HEK293 (cell line): ENCODE data around the gene MBD5.

ENCODE experiments used
- GLI2 ChIP-seq: fragments of 450-650 bp; formaldehyde crosslinking; IDR thresholded peaks from 2 replicates; pipeline ENCODE4; 2017; ENCODE audit warnings: missing biosample characterization, missing genetic modification characterization, low read depth, borderline replicate concordance
- HOXC10 ChIP-seq: sonication (generic); formaldehyde crosslinking; IDR thresholded peaks from 2 replicates; pipeline ENCODE4 v1.8.1; 2023; ENCODE audit warnings: mild to moderate bottlenecking, missing genetic modification reagents
- INSM2 ChIP-seq: fragments of 450-650 bp; formaldehyde crosslinking; IDR thresholded peaks from 2 replicates; pipeline ENCODE4 v1.5.1; 2016; ENCODE audit warnings: missing biosample characterization, missing genetic modification characterization
- PRDM1 ChIP-seq: fragments of 450-650 bp; formaldehyde crosslinking; IDR thresholded peaks from 2 replicates; pipeline ENCODE4; 2016; ENCODE audit warnings: missing biosample characterization, missing genetic modification characterization
- SALL2 ChIP-seq: fragments of 450-650 bp; formaldehyde crosslinking; IDR thresholded peaks from 2 replicates; pipeline ENCODE4 v1.5.0; 2017; ENCODE audit warnings: missing biosample characterization, mild to moderate bottlenecking, missing genetic modification characterization, borderline replicate concordance
- SETDB1 ChIP-seq: IDR thresholded peaks from one replicate; pipeline ENCODE4 v1.6.1; 2017; ENCODE audit warnings: mild to moderate bottlenecking, low read length, moderate library complexity, mixed read lengths; ENCODE audit not compliant: insufficient read length
- ZFP69B ChIP-seq: fragments of 450-650 bp; formaldehyde crosslinking; IDR thresholded peaks from 2 replicates; pipeline ENCODE4 v1.5.1; 2016; ENCODE audit warnings: missing biosample characterization, missing genetic modification characterization
- ZNF10 ChIP-seq: fragments of 450-650 bp; formaldehyde crosslinking; IDR thresholded peaks from 2 replicates; pipeline ENCODE4 v1.5.1; 2017; ENCODE audit warnings: missing biosample characterization, missing genetic modification characterization
- ZNF37A ChIP-seq: fragments of 450-650 bp; IDR thresholded peaks from 2 replicates; pipeline ENCODE4 v1.5.1; 2018; ENCODE audit warnings: missing biosample characterization, missing genetic modification characterization
- ZNF48 ChIP-seq: fragments of 450-650 bp; formaldehyde crosslinking; IDR thresholded peaks from 2 replicates; pipeline ENCODE4 v1.5.1; 2016; ENCODE audit warnings: missing biosample characterization, missing genetic modification characterization
- ZNF660 ChIP-seq: fragments of 450-650 bp; IDR thresholded peaks from 2 replicates; pipeline ENCODE4 v1.5.1; 2018; ENCODE audit warnings: missing biosample characterization, mild to moderate bottlenecking, missing genetic modification characterization
- TF ChIP-seq, protein P1 (sequence below): fragments of 450-650 bp; formaldehyde crosslinking; IDR thresholded peaks from 2 replicates; pipeline ENCODE4 v1.5.1; 2016; ENCODE audit warnings: missing biosample characterization, missing genetic modification characterization

GRCh38 chr2:148058641-148059040 lies 37.8 kb downstream of the MBD5 start:
- TF ChIP-seq, protein P1, sequence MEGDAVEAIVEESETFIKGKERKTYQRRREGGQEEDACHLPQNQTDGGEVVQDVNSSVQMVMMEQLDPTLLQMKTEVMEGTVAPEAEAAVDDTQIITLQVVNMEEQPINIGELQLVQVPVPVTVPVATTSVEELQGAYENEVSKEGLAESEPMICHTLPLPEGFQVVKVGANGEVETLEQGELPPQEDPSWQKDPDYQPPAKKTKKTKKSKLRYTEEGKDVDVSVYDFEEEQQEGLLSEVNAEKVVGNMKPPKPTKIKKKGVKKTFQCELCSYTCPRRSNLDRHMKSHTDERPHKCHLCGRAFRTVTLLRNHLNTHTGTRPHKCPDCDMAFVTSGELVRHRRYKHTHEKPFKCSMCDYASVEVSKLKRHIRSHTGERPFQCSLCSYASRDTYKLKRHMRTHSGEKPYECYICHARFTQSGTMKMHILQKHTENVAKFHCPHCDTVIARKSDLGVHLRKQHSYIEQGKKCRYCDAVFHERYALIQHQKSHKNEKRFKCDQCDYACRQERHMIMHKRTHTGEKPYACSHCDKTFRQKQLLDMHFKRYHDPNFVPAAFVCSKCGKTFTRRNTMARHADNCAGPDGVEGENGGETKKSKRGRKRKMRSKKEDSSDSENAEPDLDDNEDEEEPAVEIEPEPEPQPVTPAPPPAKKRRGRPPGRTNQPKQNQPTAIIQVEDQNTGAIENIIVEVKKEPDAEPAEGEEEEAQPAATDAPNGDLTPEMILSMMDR, result no peak
- TF ChIP-seq PRDM1 (tag by site-specific recombination), result no peak
- TF ChIP-seq ZNF48 (tag by site-specific recombination), result no peak
- no peak for TF ChIP-seq INSM2 (tag by site-specific recombination)
- no peak for TF ChIP-seq ZFP69B (tag by site-specific recombination)
- no peak for TF ChIP-seq SALL2 (tag by site-specific recombination)
- no peak for TF ChIP-seq ZNF660
- TF ChIP-seq HOXC10 (CRISPR knock-in tag), result no peak
- no peak for TF ChIP-seq ZNF37A (tag by site-specific recombination)
- no peak for TF ChIP-seq SETDB1
- no peak for TF ChIP-seq ZNF10 (tag by site-specific recombination)
- TF ChIP-seq GLI2 (tag by site-specific recombination), result no peak
